ENCODE results near the gene SPSB4.

SPSB4 gene

DNA sequence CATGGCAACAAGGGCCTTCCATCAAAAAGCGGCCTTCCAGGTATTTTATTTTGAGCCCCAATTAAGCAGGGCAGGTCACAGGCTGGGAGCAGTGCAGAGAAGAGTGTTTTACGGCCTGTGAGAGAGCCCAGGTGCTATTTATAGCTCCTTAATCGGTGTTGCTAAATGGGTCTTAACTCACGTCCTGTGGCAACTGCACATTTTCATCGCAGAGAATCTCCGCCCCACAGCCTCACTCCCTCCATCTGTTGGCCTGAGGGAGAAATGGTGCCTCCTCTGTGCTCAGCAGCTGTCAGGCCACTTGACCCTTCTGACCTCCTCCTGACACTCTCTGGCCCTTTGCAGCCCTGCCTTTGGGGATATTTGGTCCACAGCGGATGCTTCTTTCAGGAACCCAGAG is 58.6 kb downstream of the SPSB4 start:
- POLR2A ChIA-PET, result no interaction called here
- TF ChIP-seq ZNF664 (tag by site-specific recombination; IDR thresholded peaks at IDR 0.05) (no peak), KLF8 (tag by site-specific recombination; IDR thresholded peaks at IDR 0.05) (no peak), ZNF404 (tag by site-specific recombination; IDR thresholded peaks at IDR 0.05) (no peak), ZNF114 (tag by site-specific recombination; IDR thresholded peaks at IDR 0.05) (no peak), ZNF2 (tag by site-specific recombination; IDR thresholded peaks at IDR 0.05) (no peak), ZNF148 (tag by site-specific recombination; IDR thresholded peaks at IDR 0.05; ENCODE audit: borderline replicate concordance) (no peak), ZNF600 (tag by site-specific recombination; IDR thresholded peaks at IDR 0.05) (no peak), ZFHX2 (tag by site-specific recombination; conservative IDR thresholded peaks at IDR 0.05) (no peak), SCRT2 (tag by site-specific recombination; IDR thresholded peaks at IDR 0.05) (no peak), ZNF777 (tag by site-specific recombination; IDR thresholded peaks at IDR 0.05; ENCODE audit: borderline replicate concordance) (no peak), ZNF18 (tag by site-specific recombination; IDR thresholded peaks at IDR 0.05) (no peak), ZFP69B (tag by site-specific recombination; IDR thresholded peaks at IDR 0.05) (no peak), ZNF426 (tag by site-specific recombination; IDR thresholded peaks at IDR 0.05) (no peak), ZBTB21 (tag by site-specific recombination; IDR thresholded peaks at IDR 0.05) (no peak), ZNF571 (tag by site-specific recombination; IDR thresholded peaks at IDR 0.05) (no peak)
- TF ChIP-seq, protein P1, sequence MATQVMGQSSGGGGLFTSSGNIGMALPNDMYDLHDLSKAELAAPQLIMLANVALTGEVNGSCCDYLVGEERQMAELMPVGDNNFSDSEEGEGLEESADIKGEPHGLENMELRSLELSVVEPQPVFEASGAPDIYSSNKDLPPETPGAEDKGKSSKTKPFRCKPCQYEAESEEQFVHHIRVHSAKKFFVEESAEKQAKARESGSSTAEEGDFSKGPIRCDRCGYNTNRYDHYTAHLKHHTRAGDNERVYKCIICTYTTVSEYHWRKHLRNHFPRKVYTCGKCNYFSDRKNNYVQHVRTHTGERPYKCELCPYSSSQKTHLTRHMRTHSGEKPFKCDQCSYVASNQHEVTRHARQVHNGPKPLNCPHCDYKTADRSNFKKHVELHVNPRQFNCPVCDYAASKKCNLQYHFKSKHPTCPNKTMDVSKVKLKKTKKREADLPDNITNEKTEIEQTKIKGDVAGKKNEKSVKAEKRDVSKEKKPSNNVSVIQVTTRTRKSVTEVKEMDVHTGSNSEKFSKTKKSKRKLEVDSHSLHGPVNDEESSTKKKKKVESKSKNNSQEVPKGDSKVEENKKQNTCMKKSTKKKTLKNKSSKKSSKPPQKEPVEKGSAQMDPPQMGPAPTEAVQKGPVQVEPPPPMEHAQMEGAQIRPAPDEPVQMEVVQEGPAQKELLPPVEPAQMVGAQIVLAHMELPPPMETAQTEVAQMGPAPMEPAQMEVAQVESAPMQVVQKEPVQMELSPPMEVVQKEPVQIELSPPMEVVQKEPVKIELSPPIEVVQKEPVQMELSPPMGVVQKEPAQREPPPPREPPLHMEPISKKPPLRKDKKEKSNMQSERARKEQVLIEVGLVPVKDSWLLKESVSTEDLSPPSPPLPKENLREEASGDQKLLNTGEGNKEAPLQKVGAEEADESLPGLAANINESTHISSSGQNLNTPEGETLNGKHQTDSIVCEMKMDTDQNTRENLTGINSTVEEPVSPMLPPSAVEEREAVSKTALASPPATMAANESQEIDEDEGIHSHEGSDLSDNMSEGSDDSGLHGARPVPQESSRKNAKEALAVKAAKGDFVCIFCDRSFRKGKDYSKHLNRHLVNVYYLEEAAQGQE (tag by site-specific recombination; IDR thresholded peaks at IDR 0.05), result no peak
- TF ChIP-seq, protein P2, sequence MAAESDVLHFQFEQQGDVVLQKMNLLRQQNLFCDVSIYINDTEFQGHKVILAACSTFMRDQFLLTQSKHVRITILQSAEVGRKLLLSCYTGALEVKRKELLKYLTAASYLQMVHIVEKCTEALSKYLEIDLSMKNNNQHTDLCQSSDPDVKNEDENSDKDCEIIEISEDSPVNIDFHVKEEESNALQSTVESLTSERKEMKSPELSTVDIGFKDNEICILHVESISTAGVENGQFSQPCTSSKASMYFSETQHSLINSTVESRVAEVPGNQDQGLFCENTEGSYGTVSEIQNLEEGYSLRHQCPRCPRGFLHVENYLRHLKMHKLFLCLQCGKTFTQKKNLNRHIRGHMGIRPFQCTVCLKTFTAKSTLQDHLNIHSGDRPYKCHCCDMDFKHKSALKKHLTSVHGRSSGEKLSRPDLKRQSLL (tag by site-specific recombination; IDR thresholded peaks at IDR 0.05), result no peak
- TF ChIP-seq, protein P3, sequence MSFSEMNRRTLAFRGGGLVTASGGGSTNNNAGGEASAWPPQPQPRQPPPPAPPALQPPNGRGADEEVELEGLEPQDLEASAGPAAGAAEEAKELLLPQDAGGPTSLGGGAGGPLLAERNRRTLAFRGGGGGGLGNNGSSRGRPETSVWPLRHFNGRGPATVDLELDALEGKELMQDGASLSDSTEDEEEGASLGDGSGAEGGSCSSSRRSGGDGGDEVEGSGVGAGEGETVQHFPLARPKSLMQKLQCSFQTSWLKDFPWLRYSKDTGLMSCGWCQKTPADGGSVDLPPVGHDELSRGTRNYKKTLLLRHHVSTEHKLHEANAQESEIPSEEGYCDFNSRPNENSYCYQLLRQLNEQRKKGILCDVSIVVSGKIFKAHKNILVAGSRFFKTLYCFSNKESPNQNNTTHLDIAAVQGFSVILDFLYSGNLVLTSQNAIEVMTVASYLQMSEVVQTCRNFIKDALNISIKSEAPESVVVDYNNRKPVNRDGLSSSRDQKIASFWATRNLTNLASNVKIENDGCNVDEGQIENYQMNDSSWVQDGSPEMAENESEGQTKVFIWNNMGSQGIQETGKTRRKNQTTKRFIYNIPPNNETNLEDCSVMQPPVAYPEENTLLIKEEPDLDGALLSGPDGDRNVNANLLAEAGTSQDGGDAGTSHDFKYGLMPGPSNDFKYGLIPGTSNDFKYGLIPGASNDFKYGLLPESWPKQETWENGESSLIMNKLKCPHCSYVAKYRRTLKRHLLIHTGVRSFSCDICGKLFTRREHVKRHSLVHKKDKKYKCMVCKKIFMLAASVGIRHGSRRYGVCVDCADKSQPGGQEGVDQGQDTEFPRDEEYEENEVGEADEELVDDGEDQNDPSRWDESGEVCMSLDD (tag by site-specific recombination; IDR thresholded peaks at IDR 0.05), result no peak
- TF ChIP-seq, protein P4, sequence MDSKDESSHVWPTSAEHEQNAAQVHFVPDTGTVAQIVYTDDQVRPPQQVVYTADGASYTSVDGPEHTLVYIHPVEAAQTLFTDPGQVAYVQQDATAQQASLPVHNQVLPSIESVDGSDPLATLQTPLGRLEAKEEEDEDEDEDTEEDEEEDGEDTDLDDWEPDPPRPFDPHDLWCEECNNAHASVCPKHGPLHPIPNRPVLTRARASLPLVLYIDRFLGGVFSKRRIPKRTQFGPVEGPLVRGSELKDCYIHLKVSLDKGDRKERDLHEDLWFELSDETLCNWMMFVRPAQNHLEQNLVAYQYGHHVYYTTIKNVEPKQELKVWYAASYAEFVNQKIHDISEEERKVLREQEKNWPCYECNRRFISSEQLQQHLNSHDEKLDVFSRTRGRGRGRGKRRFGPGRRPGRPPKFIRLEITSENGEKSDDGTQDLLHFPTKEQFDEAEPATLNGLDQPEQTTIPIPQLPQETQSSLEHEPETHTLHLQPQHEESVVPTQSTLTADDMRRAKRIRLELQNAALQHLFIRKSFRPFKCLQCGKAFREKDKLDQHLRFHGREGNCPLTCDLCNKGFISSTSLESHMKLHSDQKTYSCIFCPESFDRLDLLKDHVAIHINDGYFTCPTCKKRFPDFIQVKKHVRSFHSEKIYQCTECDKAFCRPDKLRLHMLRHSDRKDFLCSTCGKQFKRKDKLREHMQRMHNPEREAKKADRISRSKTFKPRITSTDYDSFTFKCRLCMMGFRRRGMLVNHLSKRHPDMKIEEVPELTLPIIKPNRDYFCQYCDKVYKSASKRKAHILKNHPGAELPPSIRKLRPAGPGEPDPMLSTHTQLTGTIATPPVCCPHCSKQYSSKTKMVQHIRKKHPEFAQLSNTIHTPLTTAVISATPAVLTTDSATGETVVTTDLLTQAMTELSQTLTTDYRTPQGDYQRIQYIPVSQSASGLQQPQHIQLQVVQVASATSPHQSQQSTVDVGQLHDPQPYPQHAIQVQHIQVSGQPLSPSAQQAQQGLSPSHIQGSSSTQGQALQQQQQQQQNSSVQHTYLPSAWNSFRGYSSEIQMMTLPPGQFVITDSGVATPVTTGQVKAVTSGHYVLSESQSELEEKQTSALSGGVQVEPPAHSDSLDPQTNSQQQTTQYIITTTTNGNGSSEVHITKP (tag by site-specific recombination; IDR thresholded peaks at IDR 0.05), result no peak
- Histone ChIP-seq H3K36me3 (ENCODE audit: control insufficient read depth in 2 of 2, insufficient read depth in 1 of 2, low read length in 2 of 2) (no peaks in the 10 kb centered on the region), H3K27ac (ENCODE audit: extremely low read depth, low read depth, low read length) (no peak overlapping the region), H3K4me3 (ENCODE audit: low read depth, low read length) (no peak overlapping the region), H3K9me3 (ENCODE audit: control insufficient read depth, insufficient read depth, low read depth, low read length) (no peaks in the 10 kb centered on the region), H3K4me1 (ENCODE audit: control insufficient read depth, insufficient read depth, low read length) (no peaks in the 10 kb centered on the region)
- CTCF ChIA-PET, result interaction anchor here (0.6 to 1.3 kb wide), 4 partner anchors 60 to 136 kb away, joined by 3 to 4 read pairs (median 4); no protein-coding TSS in a partner anchor
